Sigmoid colon (tissue), 4 donors: Measurements from ENCODE around the gene APPBP2.

Experiments
- CTCF ChIP-seq, 4 experiments: fragments of 450-650 bp in 3 of 4; fragments of 200-600 bp in 1 of 4; IDR thresholded peaks; one replicate each; pipeline ENCODE4 v1.5.1; 2016 to 2019; ENCODE audit warnings: antibody characterized with exemption in 4 of 4, mild to moderate bottlenecking in 3 of 4, moderate library complexity in 2 of 4
- POLR2AphosphoS5 ChIP-seq, 4 donors: sonication (generic); formaldehyde crosslinking; IDR thresholded peaks; one replicate each; pipeline ENCODE4 v1.6.1; 2017; ENCODE audit warnings: antibody characterized with exemption in 4 of 4

GRCh38 chr17:60535382-60536279 lies 9.6 kb upstream of the APPBP2 start:
- TF ChIP-seq POLR2AphosphoS5 (IDR thresholded peaks at IDR 0.05) (no peak), CTCF (IDR thresholded peaks at IDR 0.05) (no peak)
